Raji (cell line): ENCODE results near the gene COLEC12.

Experiments
- POLR2A ChIP-seq: IDR thresholded peaks from 2 replicates; pipeline ENCODE4 v1.6.1; 2011; ENCODE audit warnings: low read depth, low read length, control low read depth; ENCODE audit not compliant: insufficient read depth

The COLEC12 gene

DNA sequence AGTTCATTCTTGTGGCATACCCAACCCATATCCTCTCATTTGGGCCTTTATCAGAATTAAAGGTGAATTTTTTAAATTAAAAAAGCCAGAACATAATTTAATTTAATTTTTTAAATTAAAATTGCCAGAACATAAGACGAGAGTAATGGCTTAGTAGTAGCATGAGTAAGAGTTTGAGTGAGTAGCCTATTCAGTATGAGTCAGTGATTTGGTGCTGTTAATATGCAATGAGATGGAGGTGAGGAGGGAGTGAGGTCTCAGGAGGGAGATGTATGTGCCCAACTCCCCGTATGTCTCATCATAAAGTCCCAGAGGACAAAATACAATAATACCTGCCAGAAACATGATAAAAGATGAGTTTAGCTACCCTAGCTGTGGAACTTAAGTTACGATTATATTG is 117.4 kb downstream of the COLEC12 start:
- TF ChIP-seq POLR2A = no peak

- TF ChIP-seq POLR2A = no peak
Observed at GRCh38 chr18:382423-382984, 118.0 kb downstream of the COLEC12 start.

- TF ChIP-seq POLR2A = no peak
Observed at GRCh38 chr18:379681-380330, 120.7 kb downstream of the COLEC12 start.

DNA sequence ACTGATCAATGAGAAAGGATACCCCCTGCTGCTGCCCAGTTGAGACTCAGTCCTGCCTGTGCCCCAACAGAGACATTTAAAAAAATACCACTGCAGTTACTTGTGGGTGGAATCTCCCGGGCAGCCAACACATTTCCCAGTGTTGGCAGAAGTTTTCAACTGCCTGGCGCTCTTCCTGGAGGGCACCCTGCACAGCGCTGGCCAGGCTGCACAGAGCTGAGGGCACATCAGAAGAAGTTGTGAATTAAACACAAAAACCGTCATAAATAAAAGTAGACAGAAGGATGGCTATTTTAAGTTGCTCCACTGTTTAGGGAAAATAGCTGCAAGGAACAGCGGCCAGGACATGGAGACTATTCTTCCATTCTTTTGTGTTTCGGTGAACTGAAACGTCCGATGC is 122.4 kb downstream of the COLEC12 start:
- no peak for TF ChIP-seq POLR2A

GRCh38 chr18:377088-377487 is 123.4 kb downstream of the COLEC12 start:
- TF ChIP-seq POLR2A = no peak

DNA sequence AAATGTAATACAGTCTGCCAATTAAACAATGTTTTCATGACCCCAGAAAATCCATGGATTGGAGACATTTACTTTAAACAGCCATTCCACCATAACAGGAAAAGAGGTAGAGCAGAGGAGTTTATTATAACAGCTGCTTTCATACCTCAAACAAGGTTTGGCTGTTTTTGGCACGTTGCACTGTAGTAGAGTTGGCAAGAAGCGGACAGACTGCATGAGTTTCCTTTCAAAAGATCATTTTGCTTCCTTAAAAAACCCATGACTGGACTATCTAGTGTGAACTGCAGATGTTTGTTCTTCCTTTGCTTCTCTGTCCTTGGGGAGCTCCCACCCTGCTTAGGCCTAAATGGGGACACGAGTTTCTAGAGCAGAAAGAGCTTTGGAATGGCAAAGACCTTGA is 124.2 kb downstream of the COLEC12 start:
- TF ChIP-seq POLR2A = no peak

GRCh38 chr18:374721-375168 is 125.8 kb downstream of the COLEC12 start:
- TF ChIP-seq POLR2A = no peak

DNA sequence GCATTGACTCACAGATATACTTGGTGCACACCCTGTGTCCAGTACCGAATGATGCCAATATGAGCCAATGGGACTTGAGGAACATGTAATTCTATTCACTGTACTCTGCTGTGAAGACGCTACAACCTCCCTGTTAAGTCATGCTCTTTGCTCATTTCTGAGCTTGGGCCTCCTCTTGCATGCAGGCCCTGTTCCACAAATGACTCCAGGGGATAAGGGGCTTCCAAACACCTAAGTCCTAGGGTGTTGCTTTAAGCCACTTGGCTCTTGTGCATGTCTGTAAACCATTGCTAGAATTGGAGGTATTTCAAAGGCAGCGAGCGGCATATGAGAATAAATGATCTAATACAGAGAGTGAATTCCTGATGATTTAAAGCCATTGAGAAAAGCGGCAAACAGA is 126.7 kb downstream of the COLEC12 start:
- no peak for TF ChIP-seq POLR2A

DNA sequence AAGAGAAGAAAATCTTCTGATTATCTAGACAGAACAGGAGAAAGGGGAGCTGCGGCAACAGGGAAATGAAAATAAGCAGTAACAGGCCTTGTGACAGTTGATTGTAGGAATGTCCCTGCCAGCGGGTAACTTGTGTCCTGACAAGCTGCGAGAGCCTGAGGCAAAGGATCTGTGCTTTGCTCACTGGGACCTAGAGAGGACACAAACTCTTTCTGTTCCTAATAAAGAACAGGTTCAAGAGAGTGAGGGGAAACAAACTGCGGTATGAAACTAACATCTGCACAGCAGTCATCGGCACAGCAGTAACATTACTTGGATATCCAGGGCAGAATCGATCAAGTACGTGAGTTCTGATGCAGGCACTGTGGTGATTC is 128.9 kb downstream of the COLEC12 start:
- TF ChIP-seq POLR2A = no peak

DNA sequence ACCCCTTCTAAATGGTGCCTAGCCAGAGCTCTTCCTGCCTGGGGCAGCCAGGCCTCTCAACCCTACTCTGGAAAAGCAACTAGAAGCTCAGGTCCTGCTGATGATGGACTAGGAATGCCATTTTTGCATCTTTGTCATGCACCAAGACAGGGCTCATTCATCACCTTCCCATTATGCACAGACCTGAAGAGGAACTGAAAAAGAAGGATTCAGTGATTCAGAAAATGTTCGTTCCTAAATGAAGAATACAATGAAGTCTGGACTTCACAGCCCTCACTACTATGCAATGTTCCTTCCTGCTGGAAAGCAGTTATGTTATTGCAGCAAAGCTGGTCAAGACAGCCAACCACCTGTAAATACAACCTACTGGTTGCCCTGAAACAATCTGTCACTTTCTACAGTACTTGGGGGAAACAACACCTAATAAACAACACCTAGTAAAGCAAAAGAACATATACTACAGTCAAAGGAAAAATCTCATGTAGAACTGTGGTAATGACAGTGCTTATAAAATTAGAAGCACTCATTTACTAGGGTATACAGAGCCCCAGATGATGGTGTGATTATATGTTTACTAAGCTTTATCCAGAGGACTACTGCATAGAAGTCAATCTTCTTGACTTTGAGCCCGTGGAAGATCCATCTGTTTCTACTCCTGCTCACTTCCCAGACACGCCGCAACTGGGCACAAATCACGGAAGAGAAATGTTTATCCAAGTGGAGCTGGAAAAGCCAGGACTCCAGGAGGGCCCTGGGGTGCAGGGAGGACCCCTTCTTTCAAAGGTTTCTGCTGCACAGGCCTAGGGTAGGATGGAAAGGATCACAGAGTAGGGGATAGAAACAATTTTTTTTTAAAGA is 129.5 kb downstream of the COLEC12 start:
- TF ChIP-seq POLR2A = no peak

DNA sequence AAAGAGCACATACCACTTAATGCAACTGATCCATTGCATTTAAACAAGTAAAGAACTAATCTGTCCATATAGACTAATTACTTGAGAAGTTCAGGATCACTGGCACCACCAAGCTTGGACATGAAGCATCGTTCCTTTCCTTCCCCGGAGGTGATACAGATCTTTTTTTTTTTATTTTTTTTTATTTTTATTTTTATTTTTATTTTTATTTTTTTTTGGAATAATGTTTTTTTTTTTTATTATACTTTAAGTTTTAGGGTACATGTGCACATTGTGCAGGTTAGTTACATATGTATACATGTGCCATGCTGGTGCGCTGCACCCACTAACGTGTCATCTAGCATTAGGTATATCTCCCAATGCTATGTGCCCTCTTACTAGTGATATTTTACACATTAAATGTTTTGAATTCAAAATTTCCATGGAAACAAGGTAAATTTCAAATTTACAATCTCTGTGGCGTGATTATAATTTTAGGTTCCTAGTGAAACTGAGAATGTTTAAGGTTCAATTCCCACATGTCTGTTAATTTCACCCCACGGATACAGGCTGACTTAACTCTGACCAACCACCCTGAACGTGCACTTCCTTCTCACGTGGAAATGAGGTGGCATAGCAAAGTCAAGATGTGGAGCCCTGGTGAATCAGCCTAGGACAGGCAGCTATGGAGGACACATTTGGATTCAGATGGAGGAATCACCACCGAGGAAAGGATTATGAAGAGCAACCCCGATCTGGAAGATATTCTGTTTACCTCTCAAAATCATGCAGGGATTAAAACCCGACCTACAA is 131.1 kb downstream of the COLEC12 start:
- TF ChIP-seq POLR2A = no peak

DNA sequence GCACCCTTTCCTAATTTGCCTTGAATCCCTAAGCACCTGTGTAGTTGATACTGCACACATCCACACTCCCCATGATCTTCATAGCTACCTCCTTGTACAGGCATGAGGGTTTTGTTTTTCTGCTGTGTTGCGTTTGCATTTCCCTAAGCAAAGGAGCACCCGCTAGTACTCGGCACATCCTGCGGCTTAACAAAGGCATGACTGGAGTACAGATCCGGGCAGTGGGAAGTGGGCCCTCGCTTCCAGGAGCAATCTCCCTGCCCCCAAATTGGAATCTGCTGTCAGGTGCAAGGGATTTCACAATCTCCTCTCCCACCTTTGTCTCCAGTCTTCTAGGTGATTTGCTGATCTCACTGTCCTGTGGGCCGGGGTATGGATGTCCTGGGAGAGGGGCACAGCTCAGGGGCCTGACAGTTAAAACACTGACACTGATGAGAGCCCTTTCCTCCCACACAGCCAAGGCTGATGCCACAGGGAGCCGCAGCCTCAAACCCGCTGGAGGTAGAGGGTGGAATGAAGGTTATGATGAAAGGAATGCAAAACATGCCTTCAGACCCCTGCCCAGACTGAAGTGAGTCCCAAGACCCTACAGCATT is 133.9 kb downstream of the COLEC12 start:
- no peak for TF ChIP-seq POLR2A

- no peak for TF ChIP-seq POLR2A
Observed at GRCh38 chr18:365651-366050, 134.8 kb downstream of the COLEC12 start.

GRCh38 chr18:364256-364826 is 136.2 kb downstream of the COLEC12 start:
- TF ChIP-seq POLR2A = no peak
